Measurements from ENCODE around the gene MAN2B2.

MAN2B2 gene

DNA sequence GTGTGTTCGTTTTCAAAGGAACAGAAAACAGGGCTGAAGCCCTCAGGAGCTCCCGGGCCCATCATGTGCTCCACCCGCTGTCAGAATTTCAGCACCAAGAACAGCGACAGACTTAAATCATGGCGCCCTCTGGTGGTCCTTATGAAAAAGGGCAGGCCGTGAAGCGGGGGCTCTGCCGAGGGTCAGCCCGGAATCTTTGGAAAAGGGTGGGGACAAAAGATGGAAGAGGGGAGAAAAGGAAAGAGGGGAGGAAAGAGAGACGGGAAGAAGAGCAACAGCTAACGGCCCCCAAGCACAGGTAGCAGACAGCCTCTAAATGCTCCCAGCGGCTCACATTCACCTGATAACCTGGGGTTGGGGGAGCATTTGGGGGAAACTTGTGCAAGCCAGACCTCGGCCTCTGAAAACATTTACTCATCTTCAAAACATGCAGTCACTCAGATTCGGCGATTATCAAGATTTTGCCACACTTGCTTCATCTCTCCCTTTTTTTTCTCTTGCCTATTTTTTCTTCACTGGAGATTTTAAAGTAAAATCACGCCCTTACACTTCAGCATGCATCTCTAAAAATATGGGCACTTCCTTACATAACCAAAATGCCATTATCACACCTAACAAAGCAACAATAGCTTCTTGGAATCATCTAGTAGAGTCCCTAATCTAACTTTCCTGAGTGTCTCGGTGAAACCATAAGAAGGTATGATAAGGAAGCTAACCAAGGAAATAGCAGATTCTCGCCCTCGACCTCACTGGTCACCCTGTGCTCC, 28.1 kb upstream of the MAN2B2 start:
- DNase-seq, result peak; percentile 63

GRCh38 chr4:6548201-6548881, 26.6 kb upstream of the MAN2B2 start:
- peak; percentile 6 for DNase-seq

- DNase-seq, result no peak
Observed at GRCh38 chr4:6548882-6549230, 26.1 kb upstream of the MAN2B2 start.

DNA sequence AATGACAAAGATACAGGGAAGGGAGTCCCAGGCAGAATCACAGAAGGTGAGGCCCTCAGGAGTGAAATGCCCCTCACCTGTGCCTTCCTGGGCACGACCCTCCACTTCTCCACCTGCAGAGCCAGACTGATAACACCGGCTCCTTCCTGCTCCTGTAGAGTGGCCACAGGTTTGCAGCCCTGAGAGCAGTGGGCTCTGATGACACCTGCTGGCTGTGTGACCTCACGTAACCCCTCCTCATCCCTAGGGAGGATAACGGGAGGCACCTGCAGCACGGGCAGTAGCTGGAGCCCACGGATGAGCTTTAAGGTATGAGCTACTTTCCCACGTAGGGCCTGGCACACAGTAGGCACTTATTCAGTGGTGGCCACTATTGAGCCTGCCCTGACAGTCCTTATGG, 25.5 kb upstream of the MAN2B2 start:
- DNase-seq, result no peak

DNA sequence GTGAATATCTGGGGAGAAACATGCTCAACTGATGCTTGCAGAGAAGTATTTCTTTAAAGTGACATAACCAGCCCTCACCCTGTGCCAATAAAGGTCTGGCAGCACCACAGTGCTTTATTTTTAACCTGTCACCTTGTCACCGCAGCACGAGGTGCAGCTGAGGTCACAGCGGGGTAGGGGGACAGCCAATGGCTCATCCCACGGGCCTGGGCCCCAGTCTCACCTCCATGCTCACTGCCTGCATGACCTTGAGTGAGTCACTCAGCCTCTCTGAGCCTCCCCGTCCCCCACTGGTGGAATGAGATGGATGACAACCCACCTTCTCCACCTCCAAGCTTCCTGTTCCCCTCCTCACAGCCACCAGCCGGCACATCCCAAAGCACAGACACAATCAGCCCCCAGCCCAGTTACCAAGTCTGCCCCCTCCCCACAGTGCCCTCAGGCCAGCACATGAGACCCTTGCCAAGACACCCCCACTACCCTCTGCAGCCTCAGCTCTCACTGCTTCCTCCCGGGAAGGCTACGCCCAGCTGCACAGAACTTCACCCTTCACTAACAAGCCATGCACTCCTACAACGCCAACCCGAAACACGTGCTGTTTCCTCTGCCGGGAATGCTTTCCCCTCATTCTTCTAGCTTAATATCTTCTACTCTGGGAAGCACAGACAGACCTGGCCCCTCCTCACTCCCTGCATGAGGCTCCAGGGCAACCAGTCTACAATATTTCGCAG, 24.9 kb upstream of the MAN2B2 start:
- DNase-seq, result no peak

GRCh38 chr4:6550821-6551220, 24.2 kb upstream of the MAN2B2 start:
- no peak for DNase-seq

DNA sequence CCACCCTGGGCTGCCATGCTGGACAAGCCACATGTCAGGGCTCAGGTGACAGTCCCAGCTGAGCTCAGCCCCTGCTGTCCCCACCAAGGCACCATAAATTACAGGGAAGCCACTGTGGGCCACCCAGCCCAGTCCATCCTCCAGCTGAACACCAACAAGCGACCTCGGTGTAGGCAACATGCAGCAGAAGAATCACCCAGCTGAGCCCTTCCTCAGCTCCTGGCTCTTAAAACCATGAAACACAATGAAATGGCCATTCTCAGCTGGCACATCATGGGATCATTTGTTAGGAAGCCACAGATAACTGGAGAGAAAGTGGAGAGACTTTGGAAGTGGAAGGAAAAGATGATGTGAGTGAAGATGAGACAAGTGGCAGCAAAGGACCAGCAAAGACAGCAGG, 23.3 kb upstream of the MAN2B2 start:
- DNase-seq, result no peak

DNA sequence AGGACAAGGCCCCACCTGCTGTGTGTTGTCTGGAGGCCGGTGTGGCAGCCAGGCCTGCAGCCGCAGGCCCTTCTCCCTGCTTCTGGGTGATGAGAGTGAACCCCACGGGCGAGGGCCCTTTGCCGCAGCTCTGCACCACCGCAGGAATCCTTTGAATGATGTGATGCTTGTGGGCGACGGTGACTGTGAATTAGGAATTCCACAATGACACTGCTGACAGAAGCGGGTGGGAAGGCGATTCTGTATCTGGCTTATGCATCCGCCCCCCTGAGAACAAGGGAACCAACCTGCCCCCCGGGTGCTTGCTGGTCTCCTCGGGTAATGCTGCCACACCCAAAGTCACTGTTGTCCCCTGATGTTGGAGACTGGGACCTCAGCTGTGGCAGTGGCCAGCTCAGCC, 19.5 kb upstream of the MAN2B2 start:
- DNase-seq, result no peak

DNA sequence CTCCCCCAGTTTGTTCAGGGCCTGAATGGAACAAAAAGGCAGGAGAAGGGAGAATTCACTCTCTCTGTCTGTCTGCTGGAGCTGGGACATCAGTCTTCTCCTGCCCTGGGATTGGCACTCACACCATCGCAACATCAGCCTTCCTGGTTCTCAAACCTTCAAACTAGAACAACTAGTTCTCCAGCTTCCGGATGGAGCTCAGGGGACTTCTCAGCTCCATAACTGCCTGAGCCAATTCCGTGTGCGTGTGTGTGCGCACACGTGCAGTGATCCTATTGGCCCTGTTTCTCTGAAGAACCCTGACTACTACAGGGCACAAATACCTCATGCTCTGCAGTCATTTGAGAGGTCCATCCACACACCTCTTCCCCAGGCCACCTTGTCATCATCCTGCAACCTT, 18.7 kb upstream of the MAN2B2 start:
- DNase-seq, result no peak

- DNase-seq, result no peak
Observed at GRCh38 chr4:6557185-6557584, 17.8 kb upstream of the MAN2B2 start.

GRCh38 chr4:6557856-6558255, 17.1 kb upstream of the MAN2B2 start:
- no peak for DNase-seq

- peak; percentile 58 for DNase-seq
Observed at GRCh38 chr4:6560416-6561172, 14.4 kb upstream of the MAN2B2 start.

GRCh38 chr4:6561173-6561516, 13.8 kb upstream of the MAN2B2 start:
- no peak for DNase-seq

DNA sequence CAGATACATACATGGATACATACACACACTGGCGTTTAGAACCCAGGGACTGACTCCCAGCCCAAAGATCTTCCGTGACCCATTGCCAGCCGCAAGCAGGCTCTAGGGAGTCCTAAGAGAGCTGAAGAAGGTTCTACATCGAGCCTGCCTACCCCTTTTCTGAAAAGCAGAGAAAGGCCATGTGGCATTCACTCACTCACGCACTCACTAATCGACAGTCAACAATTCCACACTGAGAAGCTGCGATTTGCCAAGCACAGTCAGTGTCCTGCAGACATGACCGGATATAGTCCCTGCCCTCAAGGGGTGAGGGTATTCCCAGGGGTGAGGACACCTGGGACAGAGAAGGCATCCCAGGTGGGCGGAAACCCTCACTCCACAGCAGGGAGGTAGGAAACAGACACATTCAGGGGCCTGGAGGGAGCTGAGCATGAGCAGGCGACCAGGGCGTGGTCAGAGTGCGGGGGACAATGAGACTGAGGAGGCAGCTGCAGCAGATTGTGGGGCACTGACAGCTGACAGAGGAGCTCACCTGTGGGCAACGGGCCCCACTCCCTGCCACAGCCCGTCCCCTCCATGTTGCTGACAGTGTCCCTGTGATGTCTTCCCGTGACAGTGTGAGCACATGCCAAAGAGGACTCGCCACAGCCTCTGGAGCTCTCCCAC, 13.2 kb upstream of the MAN2B2 start:
- no peak for DNase-seq

DNA sequence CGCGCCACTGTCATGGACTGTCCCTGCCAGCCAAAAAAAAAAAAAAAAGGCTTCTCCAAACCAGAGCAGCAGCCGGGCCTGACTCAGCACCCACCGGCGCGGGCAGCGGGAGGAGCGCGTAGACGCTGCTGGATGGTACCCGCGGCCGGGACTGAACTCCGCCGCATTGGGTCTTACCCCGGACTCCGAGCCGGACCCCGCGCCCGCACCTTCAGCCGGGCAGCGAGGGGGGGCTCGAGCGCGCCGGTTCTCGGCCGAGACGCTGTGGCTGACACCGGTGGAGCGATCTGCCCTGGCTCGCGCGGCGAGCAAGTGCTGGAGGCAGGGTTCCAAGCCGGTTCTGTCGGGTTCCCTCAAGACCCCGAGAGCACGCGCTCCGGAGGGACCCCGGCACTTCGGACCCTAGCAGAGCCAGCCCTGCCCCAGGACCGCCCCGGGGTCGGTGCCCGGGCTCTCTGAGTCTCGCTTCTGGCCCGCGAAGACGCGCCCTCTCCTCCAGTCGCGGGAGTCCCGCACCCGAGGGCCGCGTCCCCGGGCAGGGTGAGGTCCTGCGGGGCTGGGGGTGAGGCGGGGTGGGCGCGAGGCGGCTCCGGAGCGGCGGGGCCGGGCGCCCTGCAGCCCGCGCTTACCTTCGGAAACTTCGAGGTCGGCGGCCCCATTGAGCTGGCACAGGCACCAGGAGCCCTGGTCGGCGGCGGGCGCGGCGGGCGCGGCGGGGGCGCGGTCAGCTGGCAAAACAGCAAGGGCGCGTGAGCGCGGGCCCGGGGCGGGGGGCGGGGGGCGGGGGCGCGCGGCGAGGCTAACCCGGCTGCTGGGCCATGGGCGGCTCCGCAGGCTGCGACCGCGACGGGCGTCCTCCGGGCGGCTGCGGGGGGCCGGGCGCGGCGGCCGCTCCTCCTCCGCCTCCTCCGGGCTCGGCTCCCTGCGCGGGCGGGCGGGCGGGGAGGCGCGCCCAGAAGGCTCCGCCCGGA, 11.8 kb upstream of the MAN2B2 start:
- DNase-seq, result no peak

DNA sequence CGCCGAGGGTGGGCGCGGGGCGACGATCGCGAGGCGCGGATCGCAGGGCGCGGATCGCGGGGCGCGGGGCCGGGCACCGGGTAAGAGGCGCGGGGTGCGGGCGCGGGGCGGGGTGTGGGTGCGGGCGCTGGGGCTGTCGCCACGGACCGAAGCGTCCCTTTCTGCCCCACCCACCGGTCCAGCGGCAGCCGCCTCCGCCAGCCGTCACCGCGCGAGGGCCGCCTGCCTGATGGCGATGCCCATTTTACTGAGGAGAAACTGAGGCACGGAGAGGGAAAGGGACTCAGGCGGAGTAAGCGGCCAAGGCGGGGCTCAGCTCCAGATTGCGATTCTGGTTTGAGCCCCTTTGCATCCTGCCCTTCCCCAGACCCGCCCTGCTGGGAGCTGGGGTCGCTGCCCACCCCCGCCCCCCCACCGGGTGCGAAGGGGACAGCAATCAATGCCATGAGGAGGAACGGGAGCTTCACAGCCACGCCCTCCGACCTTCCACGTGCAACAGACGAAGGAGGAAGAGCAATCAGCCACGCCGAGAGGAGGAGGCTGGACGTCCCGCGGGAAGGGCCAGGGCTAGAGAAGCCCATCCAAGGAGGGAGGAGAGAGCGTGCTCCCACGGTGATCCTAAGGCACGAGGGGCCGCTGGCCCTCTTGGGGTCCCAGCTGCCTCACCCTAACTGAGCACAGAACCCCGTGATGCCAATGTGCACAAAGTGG, 10.9 kb upstream of the MAN2B2 start:
- DNase-seq, result no peak

DNA sequence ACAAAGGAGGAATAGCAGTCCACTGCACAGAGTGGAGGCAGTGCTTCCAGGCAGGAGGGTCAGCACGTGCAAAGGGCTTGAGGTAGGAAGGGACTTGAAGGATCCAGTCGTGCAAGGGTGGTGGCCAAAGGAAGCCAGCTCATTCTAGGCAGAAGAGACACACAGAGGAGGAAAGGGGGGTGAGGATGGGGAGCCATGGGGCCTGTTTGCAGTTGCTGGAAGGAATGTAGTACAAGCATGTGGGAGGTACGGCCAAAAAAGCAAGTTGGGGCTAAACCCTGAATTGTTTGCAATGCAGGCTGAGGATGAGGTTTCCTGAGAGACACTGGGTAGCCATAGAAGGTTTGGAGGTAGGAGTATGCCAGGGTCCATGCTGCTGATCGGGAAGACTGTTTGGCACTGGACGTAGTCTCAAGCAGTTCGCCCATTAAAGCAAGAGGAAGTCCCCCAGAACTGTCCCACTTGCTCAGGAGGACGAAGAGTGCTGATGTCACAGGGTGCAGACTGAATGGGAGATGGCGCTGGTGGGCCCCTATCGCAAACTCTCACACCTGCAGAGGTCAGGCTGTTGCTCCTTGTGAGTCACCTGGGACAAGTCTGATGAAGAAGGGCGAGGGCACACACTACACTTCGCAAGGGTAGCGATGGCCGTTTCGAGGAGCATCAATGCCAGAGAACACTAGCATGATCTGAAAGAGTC, 9.1 kb upstream of the MAN2B2 start:
- DNase-seq, result no peak

DNA sequence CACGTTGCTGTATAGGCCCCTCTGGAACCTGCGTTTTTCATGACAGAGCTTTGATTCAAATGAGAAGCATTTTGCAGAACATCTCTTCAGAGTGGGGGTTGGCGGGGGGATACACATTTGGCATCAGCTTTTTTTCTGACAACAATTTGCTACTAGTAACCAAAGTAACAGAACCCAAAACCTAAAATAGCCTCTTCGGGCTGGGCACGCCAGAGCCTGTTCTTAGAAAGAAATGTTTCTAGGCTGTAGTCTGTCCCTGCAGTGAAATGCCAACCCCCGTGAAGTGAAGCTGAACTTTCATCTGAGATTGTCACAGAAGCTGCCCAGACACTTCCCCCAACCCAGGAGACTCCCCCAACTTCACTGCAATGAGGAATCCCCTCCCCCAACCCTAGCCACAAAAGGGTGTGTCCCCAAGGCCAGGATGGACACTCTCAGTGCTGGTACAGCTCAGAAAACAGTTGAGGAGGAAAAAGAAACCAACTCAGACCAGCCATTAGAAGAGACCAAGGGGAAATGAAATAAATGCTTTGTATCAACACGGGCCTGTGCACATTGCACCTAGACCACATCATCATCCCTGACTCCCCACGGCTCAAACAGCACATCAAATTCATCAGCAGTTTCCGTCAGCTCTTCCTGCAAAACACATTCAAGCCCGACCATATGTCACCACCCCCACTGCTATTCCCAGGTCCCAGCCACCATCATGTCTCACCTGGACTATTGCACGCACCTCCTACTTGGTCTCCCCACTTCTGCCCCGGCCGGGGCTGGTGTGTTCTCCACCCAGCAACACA, 8.4 kb upstream of the MAN2B2 start:
- no peak for DNase-seq

DNA sequence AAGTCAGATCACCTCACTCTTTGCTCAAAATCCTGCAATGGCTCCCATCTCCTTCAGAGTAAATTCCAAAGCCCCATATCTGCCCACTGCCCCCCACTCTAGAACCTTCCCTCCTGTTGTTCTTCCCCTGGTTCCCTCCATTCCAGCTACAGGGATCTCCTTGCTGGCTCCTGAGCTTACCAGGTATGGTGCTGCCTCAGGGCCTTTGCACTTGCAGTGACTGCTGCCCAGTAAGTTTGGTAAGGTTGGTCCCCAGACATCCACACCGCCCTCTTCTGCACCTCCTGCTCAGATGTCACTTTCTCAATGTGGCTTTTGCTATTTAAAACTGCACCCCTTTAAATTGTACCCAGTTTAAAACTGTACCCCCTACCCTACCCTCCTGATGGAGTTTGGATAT, 7.8 kb upstream of the MAN2B2 start:
- no peak for DNase-seq
